ENCODE measurements around the gene TMEM95.

Gene TMEM95

DNA sequence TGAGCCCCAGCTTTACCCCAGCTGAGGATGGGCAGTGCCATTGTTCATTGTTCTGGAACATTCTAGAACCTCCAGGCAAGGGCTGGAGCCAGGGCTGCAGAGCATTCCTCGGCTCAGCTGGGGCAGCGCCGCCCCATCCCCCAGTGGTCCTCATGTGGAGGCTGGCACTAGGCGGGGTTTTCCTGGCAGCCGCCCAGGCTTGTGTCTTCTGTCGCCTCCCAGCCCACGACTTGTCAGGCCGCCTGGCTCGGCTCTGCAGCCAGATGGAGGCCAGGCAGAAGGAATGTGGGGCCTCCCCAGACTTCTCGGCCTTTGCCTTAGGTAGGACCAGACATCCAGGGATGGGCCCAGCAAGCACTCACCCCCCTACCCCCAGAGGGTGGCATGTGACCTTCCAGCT, at the start of gene TMEM95:
TMEM95 (plus strand) TSS at position 104 of the 400 bp plus-strand sequence; CDS start at position 153, 49 bp downstream.
- peak; percentile 81 for DNase-seq

DNA sequence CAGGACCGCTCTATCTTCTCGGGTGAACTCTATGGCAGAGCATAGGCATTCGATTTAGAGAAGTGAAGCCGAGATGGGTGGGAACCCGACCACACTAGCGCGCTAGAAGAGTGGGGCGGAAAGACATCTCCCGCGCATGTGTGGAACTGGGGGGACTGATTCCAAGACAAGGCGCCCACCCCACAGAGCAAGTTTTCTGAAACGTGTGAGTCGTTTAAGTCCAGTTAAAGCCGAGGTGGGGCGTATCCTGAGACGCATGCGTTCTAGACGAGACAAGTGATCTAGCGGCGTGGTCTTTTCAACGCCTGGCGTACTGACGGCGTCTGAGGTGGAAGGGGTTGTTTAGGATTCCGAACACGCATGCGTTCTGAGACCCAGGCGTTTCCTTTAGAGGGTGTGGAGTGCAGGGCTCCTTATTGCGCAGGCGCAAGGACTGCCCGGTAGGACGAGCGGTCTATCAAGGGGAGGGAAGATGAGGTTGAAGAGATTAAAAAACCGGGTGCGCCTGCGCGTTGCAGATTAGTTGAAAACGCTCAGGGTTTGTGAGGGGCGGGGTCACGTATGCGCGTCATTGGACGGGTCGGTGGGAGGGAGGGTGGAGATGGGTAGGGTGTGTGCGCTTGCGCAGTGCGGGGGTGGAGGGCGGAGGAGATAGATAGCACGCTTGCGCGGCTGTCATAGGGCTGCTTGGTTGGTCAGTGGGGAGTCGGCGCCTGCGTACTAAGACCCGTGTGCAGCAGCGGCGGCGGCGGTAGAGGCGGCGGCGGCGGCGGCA, 47.9 kb upstream of the TMEM95 start, which contains the start of gene EIF5A:
EIF5A (plus strand) TSS at position 718 of the 775 bp plus-strand sequence. CDS start 2,008 bp downstream, outside the sequence.
- DNase-seq: peak; percentile 99

GRCh38 chr17:7307686-7308624, 47.0 kb upstream of the TMEM95 start:
- DNase-seq: peak; percentile 51

DNA sequence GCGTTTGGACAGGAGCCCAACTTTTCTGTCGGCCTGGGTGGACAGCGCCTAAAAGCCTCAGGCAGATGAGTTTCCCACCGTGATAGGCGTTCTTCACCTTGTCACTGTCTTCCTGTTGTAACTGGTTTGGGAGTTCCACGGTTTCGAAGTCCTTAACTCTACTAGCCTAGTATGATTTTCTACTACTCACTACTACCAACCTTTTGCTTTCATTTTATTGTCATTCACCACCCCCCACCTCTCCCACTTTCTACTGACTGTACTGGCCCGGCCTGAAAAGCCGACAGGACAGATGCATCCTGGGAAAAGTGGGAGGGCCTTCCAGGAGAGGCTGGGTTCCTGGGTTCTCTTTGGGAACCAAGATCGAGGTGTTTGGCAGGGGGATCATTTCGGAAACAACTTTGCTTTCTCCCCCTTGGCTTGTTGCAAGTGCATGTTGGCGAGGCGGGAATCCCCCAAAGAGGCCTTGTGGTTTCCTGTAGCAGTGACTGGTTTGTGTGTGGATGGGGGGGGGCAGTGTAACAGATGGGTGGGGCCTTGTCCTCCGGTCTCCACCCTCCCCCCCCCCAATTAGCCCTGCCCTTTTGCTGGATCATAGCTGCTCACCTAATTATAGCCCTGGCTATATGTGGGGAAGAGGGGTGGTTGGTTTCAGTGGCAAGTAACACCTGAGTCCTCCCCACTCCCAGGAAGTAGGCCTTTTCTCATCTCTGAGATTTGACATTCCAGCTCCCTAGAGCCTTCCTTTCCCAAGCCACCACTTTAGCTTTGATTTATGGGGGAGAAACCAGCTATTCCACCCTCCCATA, 46.1 kb upstream of the TMEM95 start:
- peak; percentile 40 for DNase-seq

DNA sequence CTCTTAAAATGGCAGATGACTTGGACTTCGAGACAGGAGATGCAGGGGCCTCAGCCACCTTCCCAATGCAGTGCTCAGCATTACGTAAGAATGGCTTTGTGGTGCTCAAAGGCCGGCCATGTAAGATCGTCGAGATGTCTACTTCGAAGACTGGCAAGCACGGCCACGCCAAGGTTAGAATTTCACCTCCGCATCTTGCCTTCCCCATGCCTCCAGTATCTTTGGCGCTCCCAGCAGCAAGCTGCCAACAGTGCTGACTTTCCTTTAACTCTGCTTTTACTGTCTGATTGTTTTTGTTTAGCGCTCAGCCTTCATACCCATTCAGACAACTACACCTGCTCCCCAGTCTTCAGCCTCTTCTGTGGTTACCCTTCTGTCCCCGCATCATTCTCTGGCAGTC, 45.3 kb upstream of the TMEM95 start:
- no peak for DNase-seq

DNA sequence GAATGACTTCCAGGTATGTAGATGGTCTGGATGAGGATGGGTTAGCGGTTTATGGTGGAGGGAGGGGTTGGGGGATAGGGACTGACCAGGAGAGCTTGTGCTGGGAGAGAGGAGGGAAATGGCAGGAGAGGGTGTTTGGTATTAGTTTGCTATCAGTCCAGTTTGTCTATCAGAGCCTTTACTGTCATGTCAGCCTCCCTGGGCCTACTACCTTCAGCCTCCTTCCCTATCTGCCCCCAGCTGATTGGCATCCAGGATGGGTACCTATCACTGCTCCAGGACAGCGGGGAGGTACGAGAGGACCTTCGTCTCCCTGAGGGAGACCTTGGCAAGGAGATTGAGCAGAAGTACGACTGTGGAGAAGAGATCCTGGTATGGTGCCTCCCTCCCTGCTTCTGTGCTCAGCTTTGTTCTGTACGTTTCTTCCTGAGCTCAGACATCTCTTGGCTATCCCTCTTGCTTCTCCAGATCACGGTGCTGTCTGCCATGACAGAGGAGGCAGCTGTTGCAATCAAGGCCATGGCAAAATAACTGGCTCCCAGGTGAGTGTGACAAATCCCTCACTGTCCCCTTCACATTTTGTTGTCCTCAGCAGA, 43.7 kb upstream of the TMEM95 start:
- no peak for DNase-seq

DNA sequence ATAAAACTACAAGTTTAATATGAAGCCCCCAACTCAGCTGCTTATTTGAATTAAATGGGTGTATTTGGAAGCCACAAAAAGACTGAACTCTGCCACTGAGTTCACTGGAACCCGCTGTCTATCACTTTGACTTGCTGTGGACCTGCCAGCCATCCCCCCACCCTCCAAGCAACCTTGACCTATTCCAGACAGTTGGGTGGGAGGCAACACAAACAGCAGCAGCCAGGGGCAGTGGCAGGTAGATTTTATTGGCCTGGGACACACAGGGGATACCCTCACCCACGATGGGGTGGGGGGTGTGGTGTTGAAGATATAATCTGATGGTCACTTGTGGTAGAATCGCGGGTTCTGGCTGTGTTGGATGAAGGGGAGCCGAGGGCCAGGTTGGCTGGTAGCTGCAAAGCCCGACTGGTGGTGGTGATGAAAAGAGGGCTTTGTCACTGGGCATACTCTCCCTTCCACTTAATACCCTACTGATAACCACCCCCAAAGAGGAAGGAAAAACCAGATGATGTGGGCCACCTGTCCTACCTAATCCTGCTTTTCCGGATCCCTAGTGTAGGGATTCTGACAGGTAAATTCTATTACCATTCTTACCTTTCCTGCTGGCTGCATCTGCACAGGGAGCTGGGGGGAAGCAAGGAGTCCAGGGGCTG, 42.4 kb upstream of the TMEM95 start:
- no peak for DNase-seq

GRCh38 chr17:7313088-7313889, 41.7 kb upstream of the TMEM95 start:
- no peak for DNase-seq

DNA sequence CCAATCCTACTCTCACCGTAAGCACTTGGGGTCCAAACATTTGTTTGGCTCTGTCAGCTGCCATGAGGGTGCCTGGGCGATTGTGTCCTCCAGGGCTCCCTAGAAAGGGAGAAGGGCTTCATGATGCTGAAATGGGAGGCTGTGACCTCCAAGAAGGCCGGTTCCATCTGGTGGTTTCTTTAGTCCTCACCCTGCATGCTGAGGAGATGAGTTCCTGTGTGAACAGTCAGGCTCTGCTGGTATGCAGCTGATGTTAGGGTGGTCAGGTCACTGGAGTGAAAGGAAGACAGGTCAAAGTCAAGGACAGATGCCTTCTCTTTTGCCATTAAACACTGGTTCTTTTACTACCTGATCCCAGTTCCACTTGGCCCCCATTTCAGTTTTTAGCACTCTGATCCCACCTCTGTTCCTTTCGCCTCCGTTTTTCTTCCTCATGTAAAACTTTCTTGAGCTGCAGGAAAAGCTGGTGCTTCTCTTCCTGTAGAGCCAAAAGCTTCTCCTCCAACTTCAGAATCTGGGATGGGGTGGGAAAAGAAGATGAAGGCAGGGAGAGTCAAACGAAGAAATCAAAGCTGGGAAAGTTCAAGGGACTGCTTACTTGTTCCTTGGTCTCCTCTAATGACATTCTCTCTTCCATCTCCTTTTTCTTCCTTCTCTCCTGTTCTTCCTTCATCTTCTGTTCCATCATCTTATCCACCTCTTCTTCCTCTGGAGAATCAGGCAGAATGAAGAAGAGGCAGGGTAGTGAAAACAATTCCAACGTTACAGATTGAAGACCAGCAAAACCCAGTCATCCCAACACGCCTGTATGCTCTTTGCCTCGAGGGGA, 40.9 kb upstream of the TMEM95 start:
- no peak for DNase-seq

DNA sequence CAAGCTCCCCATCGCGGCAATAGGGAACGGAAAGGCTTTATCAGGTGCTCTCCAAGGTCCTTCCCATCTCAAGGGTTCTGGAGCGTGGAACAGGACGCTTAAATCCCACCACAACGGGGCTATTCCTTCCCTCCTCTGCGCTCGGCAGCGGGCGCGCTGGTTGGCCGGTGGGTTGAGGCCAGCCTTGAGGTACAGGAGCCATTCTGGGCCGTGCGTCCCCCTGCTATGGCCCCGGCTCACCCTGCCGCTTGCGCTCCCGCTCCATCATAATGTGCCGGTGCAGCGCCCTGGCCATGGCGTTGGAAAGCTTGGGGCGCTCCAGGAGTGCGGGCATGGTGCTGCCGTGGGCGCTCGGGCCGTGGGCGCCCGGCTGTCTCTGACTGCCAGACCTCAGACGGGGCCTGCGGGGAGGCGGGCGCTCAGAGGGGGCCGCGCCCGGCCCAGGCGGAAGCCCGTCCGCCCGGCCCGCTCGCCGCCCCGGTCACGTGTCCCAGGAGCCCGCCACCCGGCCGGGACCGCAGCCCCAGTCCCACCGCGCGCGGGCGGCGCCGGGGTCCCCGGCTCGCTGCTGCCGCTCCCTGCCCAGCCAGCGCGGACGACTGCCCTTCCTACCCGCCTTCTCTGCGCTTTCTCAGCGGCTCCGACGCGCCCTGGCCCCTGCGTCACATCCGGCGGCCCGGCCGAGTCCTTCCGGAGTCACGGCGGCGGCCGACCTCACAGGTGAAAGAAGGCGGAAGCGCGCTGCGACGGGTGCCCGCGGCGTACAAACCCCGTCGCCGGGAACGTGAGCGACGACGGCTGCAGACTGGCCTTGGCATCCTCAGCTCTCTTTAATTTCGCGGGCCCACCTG, 40.0 kb upstream of the TMEM95 start, which contains the start of gene GPS2:
GPS2 (minus strand) TSS at position 642 of the 851 bp plus-strand sequence; CDS start at position 334, 308 bp downstream.
- DNase-seq: peak; percentile 88

- no peak for DNase-seq
These were observed 39.3 kb upstream of the TMEM95 start for GRCh38 chr17:7315570-7316235.

GRCh38 chr17:7317161-7317803, 37.7 kb upstream of the TMEM95 start:
- no peak for DNase-seq

DNA sequence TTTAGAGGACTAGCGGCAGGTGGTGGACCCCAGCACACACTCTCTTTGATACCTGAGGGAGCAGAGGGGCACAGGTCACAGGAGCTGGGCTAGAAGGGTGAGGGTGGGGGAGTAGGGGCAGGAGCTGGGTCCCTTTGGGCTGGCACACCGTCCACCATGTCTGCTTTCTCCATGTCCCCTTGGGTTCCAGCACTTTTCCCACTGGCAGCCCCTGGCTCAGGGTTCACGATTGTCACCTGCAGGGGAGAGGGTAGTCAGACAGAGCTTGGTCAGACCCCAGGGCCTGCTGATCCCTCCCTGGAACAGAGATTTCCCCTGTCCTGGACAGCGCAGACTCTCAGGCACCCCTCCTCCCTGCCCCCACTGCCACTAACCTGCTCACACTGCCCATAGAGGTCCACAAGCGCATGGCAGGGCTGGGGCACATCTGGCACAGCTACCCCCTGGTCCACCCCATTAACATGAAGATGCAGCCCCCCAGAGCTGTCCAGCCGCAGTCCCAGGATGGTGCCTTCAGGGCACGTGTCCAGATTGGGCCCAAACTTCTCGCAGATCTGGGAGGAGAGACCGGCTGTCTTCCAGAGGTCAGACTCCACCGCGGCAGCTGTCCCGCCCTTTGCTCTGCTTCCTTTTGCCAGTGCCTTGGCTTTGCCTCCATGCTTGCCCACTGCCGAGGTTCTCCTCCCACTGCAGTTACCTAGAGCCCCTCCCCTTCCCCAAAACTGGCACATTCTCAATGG, 36.7 kb upstream of the TMEM95 start:
- no peak for DNase-seq

- DNase-seq: no peak
These were observed 33.5 kb upstream of the TMEM95 start for GRCh38 chr17:7321466-7321865.

DNA sequence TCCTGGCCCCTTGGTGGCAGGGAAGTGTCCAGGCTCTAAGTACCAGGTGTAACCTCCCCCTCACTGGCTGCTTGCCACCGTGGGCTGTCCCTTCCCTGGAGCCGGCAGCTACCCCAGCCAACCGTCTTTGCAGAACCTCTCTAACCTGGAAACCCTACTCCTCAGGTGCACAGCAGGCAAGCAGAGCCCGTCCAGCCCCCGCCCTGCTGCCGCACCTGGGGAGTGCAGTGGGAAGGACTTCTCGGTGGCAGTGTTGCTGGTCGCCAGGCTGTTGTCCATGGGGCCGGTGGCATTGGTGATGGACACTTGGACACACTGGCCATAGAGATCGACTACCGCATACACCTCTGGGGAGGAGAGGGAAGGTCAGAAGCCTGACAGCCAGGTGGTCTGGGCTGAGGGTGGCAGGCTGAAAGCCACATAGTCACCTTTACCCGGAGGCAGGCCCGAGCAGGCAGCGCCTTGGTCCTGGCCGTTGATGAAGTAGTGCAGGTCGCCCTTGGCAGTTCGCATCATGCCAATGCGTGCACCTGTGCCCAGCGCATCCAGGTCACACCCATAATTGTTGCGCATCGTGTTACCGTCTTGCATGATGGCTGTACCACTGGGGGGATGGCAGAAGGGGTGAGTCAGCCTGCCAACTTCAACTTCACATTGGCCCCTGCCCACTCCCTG, 32.3 kb upstream of the TMEM95 start:
- DNase-seq: no peak

- DNase-seq: no peak
These were observed 31.1 kb upstream of the TMEM95 start for GRCh38 chr17:7323731-7324437.

Measured in midbrain (tissue), 1 donor.